Measurements from ENCODE around the gene GHRHR. TPM values are rescaled to one million over a fixed set of nuclear protein-coding genes. Genes with fewer than 3 reads are reported as not detected.

GHRHR gene
- total and polyA plus RNA-seq, 4 donors: 1.3 to 3.3 (median 1.4) TPM; not detected in 1

GRCh38 chr7:30931929-30932540 lies 31.7 kb upstream of the GHRHR start:
- no peak overlapping the region for H3K4me3 ChIP-seq (ENCODE audit: low read length in 2 of 2)
- H3K36me3 ChIP-seq (ENCODE audit: control insufficient read depth in 1 of 2, insufficient read depth in 2 of 2, low read length in 1 of 2): no peaks in the 10 kb centered on the region
- intact Hi-C loops (cut with DNase I): no loop called here
- ATAC-seq (ENCODE audit: low FRiP score): no peak
- no peaks in the 10 kb centered on the region for H3K27me3 ChIP-seq (ENCODE audit: control insufficient read depth in 1 of 2, insufficient read depth in 2 of 2, low read length in 1 of 2)
- no peak for DNase-seq
- H3K4me1 ChIP-seq (ENCODE audit: control insufficient read depth in 1 of 2, insufficient read depth in 2 of 2, low read length in 2 of 2): no peaks in the 10 kb centered on the region
- 92% methylated on average over 9 of the region's 9 CpGs for WGBS, 2 donors
- H3K27ac ChIP-seq (ENCODE audit: low read depth in 1 of 2, low read length in 2 of 2): no peak overlapping the region
- no peaks in the 10 kb centered on the region for H3K9me3 ChIP-seq (ENCODE audit: control insufficient read depth, low read length)

- Histone ChIP-seq H3K27ac (ENCODE audit: low read depth in 1 of 2, low read length in 2 of 2) (no peak overlapping the region), H3K27me3 (ENCODE audit: control insufficient read depth in 1 of 2, insufficient read depth in 2 of 2, low read length in 1 of 2) (no peaks in the 10 kb centered on the region), H3K4me3 (ENCODE audit: low read length in 2 of 2) (no peak overlapping the region), H3K4me1 (ENCODE audit: control insufficient read depth in 1 of 2, insufficient read depth in 2 of 2, low read length in 2 of 2) (no peaks in the 10 kb centered on the region), H3K9me3 (ENCODE audit: control insufficient read depth, low read length) (no peaks in the 10 kb centered on the region), H3K36me3 (ENCODE audit: control insufficient read depth in 1 of 2, insufficient read depth in 2 of 2, low read length in 1 of 2) (no peaks in the 10 kb centered on the region)
- 75 to 76% methylated on average over 6 of the region's 6 CpGs for WGBS, 2 donors
- DNase-seq (no peak), ATAC-seq (ENCODE audit: low FRiP score) (no peak)
- intact Hi-C loops (cut with DNase I): no loop called here
These were observed 31.2 kb upstream of the GHRHR start for GRCh38 chr7:30932562-30932961.

GRCh38 chr7:30933124-30933974 lies 30.4 kb upstream of the GHRHR start:
- no peak overlapping the region for H3K4me3 ChIP-seq (ENCODE audit: low read length in 2 of 2)
- H3K27me3 ChIP-seq (ENCODE audit: control insufficient read depth in 1 of 2, insufficient read depth in 2 of 2, low read length in 1 of 2): no peaks in the 10 kb centered on the region
- H3K27ac ChIP-seq (ENCODE audit: low read depth in 1 of 2, low read length in 2 of 2): no peak overlapping the region
- no peaks in the 10 kb centered on the region for H3K36me3 ChIP-seq (ENCODE audit: control insufficient read depth in 1 of 2, insufficient read depth in 2 of 2, low read length in 1 of 2)
- ATAC-seq (ENCODE audit: low FRiP score): no peak
- WGBS, 2 donors: 75 to 76% methylated on average over 26 of the region's 26 CpGs
- H3K4me1 ChIP-seq (ENCODE audit: control insufficient read depth in 1 of 2, insufficient read depth in 2 of 2, low read length in 2 of 2): no peaks in the 10 kb centered on the region
- DNase-seq: peak in 1 of 2 donors; percentile 41
- intact Hi-C loops (cut with DNase I): no loop called here
- no peaks in the 10 kb centered on the region for H3K9me3 ChIP-seq (ENCODE audit: control insufficient read depth, low read length)

GRCh38 chr7:30934225-30934624 lies 29.5 kb upstream of the GHRHR start:
- Histone ChIP-seq H3K36me3 (ENCODE audit: control insufficient read depth in 1 of 2, insufficient read depth in 2 of 2, low read length in 1 of 2) (no peaks in the 10 kb centered on the region), H3K9me3 (ENCODE audit: control insufficient read depth, low read length) (no peaks in the 10 kb centered on the region), H3K4me1 (ENCODE audit: control insufficient read depth in 1 of 2, insufficient read depth in 2 of 2, low read length in 2 of 2) (no peaks in the 10 kb centered on the region), H3K27me3 (ENCODE audit: control insufficient read depth in 1 of 2, insufficient read depth in 2 of 2, low read length in 1 of 2) (no peaks in the 10 kb centered on the region), H3K4me3 (ENCODE audit: low read length in 2 of 2) (no peak overlapping the region), H3K27ac (ENCODE audit: low read depth in 1 of 2, low read length in 2 of 2) (no peak overlapping the region)
- no peak for DNase-seq
- intact Hi-C loops (cut with DNase I): no loop called here
- no peak for ATAC-seq (ENCODE audit: low FRiP score)
- WGBS, 2 donors: 90 to 94% methylated on average over 5 of the region's 5 CpGs

- no peaks in the 10 kb centered on the region for H3K4me1 ChIP-seq (ENCODE audit: control insufficient read depth in 1 of 2, insufficient read depth in 2 of 2, low read length in 2 of 2)
- H3K9me3 ChIP-seq (ENCODE audit: control insufficient read depth, low read length): no peaks in the 10 kb centered on the region
- intact Hi-C loops (cut with DNase I): no loop called here
- no peak overlapping the region for H3K27ac ChIP-seq (ENCODE audit: low read depth in 1 of 2, low read length in 2 of 2)
- 91 to 93% methylated on average over 5 to 6 of the region's 6 CpGs for WGBS, 2 donors
- ATAC-seq (ENCODE audit: low FRiP score): no peak
- no peak overlapping the region for H3K4me3 ChIP-seq (ENCODE audit: low read length in 2 of 2)
- no peaks in the 10 kb centered on the region for H3K27me3 ChIP-seq (ENCODE audit: control insufficient read depth in 1 of 2, insufficient read depth in 2 of 2, low read length in 1 of 2)
- no peak for DNase-seq
- no peaks in the 10 kb centered on the region for H3K36me3 ChIP-seq (ENCODE audit: control insufficient read depth in 1 of 2, insufficient read depth in 2 of 2, low read length in 1 of 2)
These were observed 28.8 kb upstream of the GHRHR start for GRCh38 chr7:30934732-30935568.

- H3K4me3 ChIP-seq (ENCODE audit: low read length in 2 of 2): no peak overlapping the region
- H3K36me3 ChIP-seq (ENCODE audit: control insufficient read depth in 1 of 2, insufficient read depth in 2 of 2, low read length in 1 of 2): no peaks in the 10 kb centered on the region
- DNase-seq: no peak
- H3K27ac ChIP-seq (ENCODE audit: low read depth in 1 of 2, low read length in 2 of 2): no peak overlapping the region
- H3K27me3 ChIP-seq (ENCODE audit: control insufficient read depth in 1 of 2, insufficient read depth in 2 of 2, low read length in 1 of 2): no peaks in the 10 kb centered on the region
- H3K4me1 ChIP-seq (ENCODE audit: control insufficient read depth in 1 of 2, insufficient read depth in 2 of 2, low read length in 2 of 2): no peaks in the 10 kb centered on the region
- ATAC-seq (ENCODE audit: low FRiP score): no peak
- intact Hi-C loops (cut with DNase I): no loop called here
- no peaks in the 10 kb centered on the region for H3K9me3 ChIP-seq (ENCODE audit: control insufficient read depth, low read length)
- WGBS, 2 donors: 90 to 92% methylated on average over 3 of the region's 3 CpGs
These were observed 28.2 kb upstream of the GHRHR start for GRCh38 chr7:30935569-30935877.

GRCh38 chr7:30936650-30937245 lies 27.0 kb upstream of the GHRHR start:
- Histone ChIP-seq H3K36me3 (ENCODE audit: control insufficient read depth in 1 of 2, insufficient read depth in 2 of 2, low read length in 1 of 2) (no peaks in the 10 kb centered on the region), H3K4me1 (ENCODE audit: control insufficient read depth in 1 of 2, insufficient read depth in 2 of 2, low read length in 2 of 2) (no peaks in the 10 kb centered on the region), H3K27me3 (ENCODE audit: control insufficient read depth in 1 of 2, insufficient read depth in 2 of 2, low read length in 1 of 2) (no peaks in the 10 kb centered on the region), H3K9me3 (ENCODE audit: control insufficient read depth, low read length) (no peaks in the 10 kb centered on the region), H3K27ac (ENCODE audit: low read depth in 1 of 2, low read length in 2 of 2) (no peak overlapping the region), H3K4me3 (ENCODE audit: low read length in 2 of 2) (no peak overlapping the region)
- intact Hi-C loops (cut with DNase I): no loop called here
- no peak for ATAC-seq (ENCODE audit: low FRiP score)
- no peak for DNase-seq

- Histone ChIP-seq H3K36me3 (ENCODE audit: control insufficient read depth in 1 of 2, insufficient read depth in 2 of 2, low read length in 1 of 2) (no peaks in the 10 kb centered on the region), H3K4me1 (ENCODE audit: control insufficient read depth in 1 of 2, insufficient read depth in 2 of 2, low read length in 2 of 2) (no peaks in the 10 kb centered on the region), H3K27ac (ENCODE audit: low read depth in 1 of 2, low read length in 2 of 2) (no peak overlapping the region), H3K27me3 (ENCODE audit: control insufficient read depth in 1 of 2, insufficient read depth in 2 of 2, low read length in 1 of 2) (no peaks in the 10 kb centered on the region), H3K9me3 (ENCODE audit: control insufficient read depth, low read length) (no peaks in the 10 kb centered on the region), H3K4me3 (ENCODE audit: low read length in 2 of 2) (no peak overlapping the region)
- DNase-seq (no peak), ATAC-seq (ENCODE audit: low FRiP score) (no peak)
- 56 to 66% methylated on average over 3 of the region's 3 CpGs for WGBS, 2 donors
- intact Hi-C loops (cut with DNase I): no loop called here
These were observed 26.3 kb upstream of the GHRHR start for GRCh38 chr7:30937416-30937815.

All from aorta (tissue), 5 donors.